Tibial artery (tissue), 4 donors: ENCODE results near the gene ZRANB1.

Experiments used
- DNase-seq, 2 donors: peaks; one replicate each; pipeline ENCODE4 v3.0.0-alpha.2; 2019
- H3K27ac ChIP-seq, 2 donors: fragments of 200-600 bp; sonication (generic) in 1 of 2; 1 replicate in 1 of 2; 2 replicates in 1 of 2; pipeline ENCODE4 v1.5.1; 2018 to 2019; ENCODE audit warnings: mild to moderate bottlenecking in 1 of 2
- H3K27me3 ChIP-seq, 2 donors: fragments of 200-600 bp; sonication (generic) in 1 of 2; one replicate each; pipeline versions ENCODE4 v1.5.1 to v1.6.0; 2016 to 2019
- H3K36me3 ChIP-seq, 3 donors: fragments of 200-600 bp; sonication (generic) in 2 of 3; one replicate each; pipeline ENCODE4 v1.5.1; 2016 to 2019; ENCODE audit warnings: mild to moderate bottlenecking in 2 of 3
- H3K4me1 ChIP-seq, 4 donors: fragments of 200-600 bp; sonication (generic) in 2 of 4; 1 replicate in 3 of 4; 2 replicates in 1 of 4; pipeline ENCODE4 v1.5.1; 2016 to 2019
- H3K4me3 ChIP-seq, 2 donors: fragments of 200-600 bp; sonication (generic) in 1 of 2; 1 replicate in 1 of 2; 2 replicates in 1 of 2; pipeline ENCODE4 v1.5.1; 2018 to 2019; ENCODE audit warnings: mild to moderate bottlenecking in 2 of 2
- H3K9me3 ChIP-seq, 3 donors: fragments of 200-600 bp; sonication (generic) in 1 of 3; one replicate each; pipeline ENCODE4 v1.5.1; 2016 to 2019
- CTCF ChIP-seq, 2 experiments: fragments of 200-600 bp in 1 of 2; fragments of 450-650 bp in 1 of 2; IDR thresholded peaks; one replicate each; pipeline ENCODE4 v1.5.1; 2017 to 2019; ENCODE audit warnings: antibody characterized with exemption in 2 of 2, mild to moderate bottlenecking in 1 of 2, moderate library complexity in 1 of 2
- intact Hi-C: fragments of 100-400 bp; cut with DNase I; formaldehyde crosslinking; loops from one replicate; pipeline ENCODE4 v1.15.0; 2023; ENCODE audit warnings: low total_unique reads

Gene ZRANB1

GRCh38 chr10:124941823-124942222, at the start of gene ZRANB1:
Gene ZRANB1 (plus strand): TSS chr10:124942123. CDS start chr10:124942494, 371 bp downstream.
- Histone ChIP-seq H3K27ac (no peak within 1 kb of the TSS), H3K36me3 (no peaks in the 10 kb centered on the region), H3K27me3 (no peaks in the 10 kb centered on the region), H3K4me3 (no peak within 1 kb of the TSS), H3K9me3 (no peaks in the 10 kb centered on the region), H3K4me1 (peaks cover 0 to 76% (median 29%) of the 10 kb centered on the region in 4 donors)
- no peak for TF ChIP-seq CTCF (IDR thresholded peaks at IDR 0.05)
- intact Hi-C loops: no loop called here
- no peak for DNase-seq

GRCh38 chr10:124892905-124893304, 49.0 kb upstream of the ZRANB1 start:
- Histone ChIP-seq H3K4me3 (no peak overlapping the region), H3K27me3 (no peaks in the 10 kb centered on the region), H3K4me1 (no peaks in the 10 kb centered on the region), H3K36me3 (no peaks in the 10 kb centered on the region), H3K9me3 (no peaks in the 10 kb centered on the region), H3K27ac (no peak overlapping the region)
- no peak for DNase-seq
- TF ChIP-seq CTCF (IDR thresholded peaks at IDR 0.05): no peak
- intact Hi-C loops: no loop called here

GRCh38 chr10:124894569-124895215, 47.2 kb upstream of the ZRANB1 start:
- no peaks in the 10 kb centered on the region for H3K27me3 ChIP-seq
- intact Hi-C loops: no loop called here
- H3K4me3 ChIP-seq: no peak overlapping the region
- H3K4me1 ChIP-seq: no peaks in the 10 kb centered on the region
- H3K27ac ChIP-seq: no peak overlapping the region
- no peaks in the 10 kb centered on the region for H3K9me3 ChIP-seq
- TF ChIP-seq CTCF (IDR thresholded peaks at IDR 0.05): no peak
- no peak for DNase-seq
- H3K36me3 ChIP-seq: no peaks in the 10 kb centered on the region

GRCh38 chr10:124896751-124897150, 45.2 kb upstream of the ZRANB1 start:
- intact Hi-C loops: no loop called here
- H3K36me3 ChIP-seq: no peaks in the 10 kb centered on the region

GRCh38 chr10:124898471-124898870, 43.5 kb upstream of the ZRANB1 start:
- Histone ChIP-seq H3K9me3 (no peaks in the 10 kb centered on the region), H3K27ac (no peak overlapping the region), H3K4me3 (no peak overlapping the region), H3K36me3 (no peaks in the 10 kb centered on the region), H3K4me1 (no peaks in the 10 kb centered on the region), H3K27me3 (no peaks in the 10 kb centered on the region)
- intact Hi-C loops: no loop called here
- peak in 1 of 2 donors; percentile 19 for DNase-seq
- TF ChIP-seq CTCF (IDR thresholded peaks at IDR 0.05): no peak

More at GRCh38 chr10:124896751-124897150, 45.2 kb upstream of the ZRANB1 start:
- no peak for TF ChIP-seq CTCF (IDR thresholded peaks at IDR 0.05)
- H3K27ac ChIP-seq: no peak overlapping the region
- H3K4me3 ChIP-seq: no peak overlapping the region
- no peak for DNase-seq
- H3K27me3 ChIP-seq: no peaks in the 10 kb centered on the region
- H3K9me3 ChIP-seq: no peaks in the 10 kb centered on the region
- H3K4me1 ChIP-seq: no peaks in the 10 kb centered on the region

- no peak for DNase-seq
- no peaks in the 10 kb centered on the region for H3K27me3 ChIP-seq
- no peak for TF ChIP-seq CTCF (IDR thresholded peaks at IDR 0.05)
- H3K9me3 ChIP-seq: no peaks in the 10 kb centered on the region
- intact Hi-C loops: no loop called here
- H3K27ac ChIP-seq: no peak overlapping the region
- no peaks in the 10 kb centered on the region for H3K36me3 ChIP-seq
- no peak overlapping the region for H3K4me3 ChIP-seq
- H3K4me1 ChIP-seq: no peaks in the 10 kb centered on the region
Observed at GRCh38 chr10:124899151-124899550, 42.8 kb upstream of the ZRANB1 start.
